HEK293 (cell line): ENCODE measurements around the gene NEK6.

Experiments used
- HOXC10 ChIP-seq: sonication (generic); formaldehyde crosslinking; IDR thresholded peaks from 2 replicates; pipeline ENCODE4 v1.8.1; 2023; ENCODE audit warnings: mild to moderate bottlenecking, missing genetic modification reagents
- KLF7 ChIP-seq: fragments of 450-650 bp; formaldehyde crosslinking; IDR thresholded peaks from 2 replicates; pipeline ENCODE4 v1.5.1; 2016; ENCODE audit warnings: missing biosample characterization, missing genetic modification characterization, borderline replicate concordance
- PATZ1 ChIP-seq: fragments of 450-650 bp; formaldehyde crosslinking; IDR thresholded peaks from 2 replicates; pipeline ENCODE4 v1.5.1; 2016; ENCODE audit warnings: missing biosample characterization, missing genetic modification characterization
- SALL2 ChIP-seq: fragments of 450-650 bp; formaldehyde crosslinking; IDR thresholded peaks from 2 replicates; pipeline ENCODE4 v1.5.0; 2017; ENCODE audit warnings: missing biosample characterization, mild to moderate bottlenecking, missing genetic modification characterization, borderline replicate concordance
- SCRT1 ChIP-seq: fragments of 450-650 bp; formaldehyde crosslinking; IDR thresholded peaks from 2 replicates; pipeline ENCODE4 v1.5.1; 2016; ENCODE audit warnings: missing biosample characterization, missing genetic modification characterization, borderline replicate concordance
- TSHZ1 ChIP-seq: fragments of 450-650 bp; formaldehyde crosslinking; IDR thresholded peaks from 2 replicates; pipeline ENCODE4 v1.5.1; 2016; ENCODE audit warnings: missing biosample characterization, missing genetic modification characterization, borderline replicate concordance
- ZBTB7A ChIP-seq: fragments of 450-650 bp; formaldehyde crosslinking; IDR thresholded peaks from 2 replicates; pipeline ENCODE4 v1.5.1; 2016; ENCODE audit warnings: low read depth, missing biosample characterization, missing genetic modification characterization
- ZEB2 ChIP-seq: fragments of 450-650 bp; formaldehyde crosslinking; IDR thresholded peaks from 2 replicates; pipeline ENCODE4 v1.5.1; 2016; ENCODE audit warnings: missing biosample characterization, missing genetic modification characterization
- ZNF121 ChIP-seq: fragments of 450-650 bp; formaldehyde crosslinking; IDR thresholded peaks from 2 replicates; pipeline ENCODE4 v1.5.1; 2016; ENCODE audit warnings: missing biosample characterization, missing genetic modification characterization
- ZNF2 ChIP-seq: fragments of 450-650 bp; formaldehyde crosslinking; IDR thresholded peaks from 2 replicates; pipeline ENCODE4 v1.5.1; 2016; ENCODE audit warnings: missing biosample characterization, missing genetic modification characterization
- ZNF26 ChIP-seq: fragments of 450-650 bp; formaldehyde crosslinking; IDR thresholded peaks from 2 replicates; pipeline ENCODE4 v1.5.1; 2016; ENCODE audit warnings: missing biosample characterization, missing genetic modification characterization
- ZNF274 ChIP-seq, 2 experiments: fragments of 200-500 bp in 1 of 2; fragments of 450-650 bp in 1 of 2; sonication (Bioruptor generic) in 1 of 2; formaldehyde crosslinking in 1 of 2; IDR thresholded peaks; 2 replicates each; pipeline versions ENCODE4 v1.5.1 to v1.6.1; 2014 to 2016; ENCODE audit warnings: borderline replicate concordance in 1 of 2, inconsistent platforms in 1 of 2, low read length in 1 of 2, missing biosample characterization in 1 of 2, missing genetic modification characterization in 1 of 2
- ZNF292 ChIP-seq: fragments of 450-650 bp; formaldehyde crosslinking; IDR thresholded peaks from 2 replicates; pipeline ENCODE4 v1.5.1; 2016; ENCODE audit warnings: low read depth, missing biosample characterization, missing genetic modification characterization, borderline replicate concordance
- ZNF398 ChIP-seq: fragments of 450-650 bp; formaldehyde crosslinking; IDR thresholded peaks from 2 replicates; pipeline ENCODE4 v1.5.1; 2017; ENCODE audit warnings: missing biosample characterization, missing genetic modification characterization
- ZNF404 ChIP-seq: fragments of 450-650 bp; formaldehyde crosslinking; IDR thresholded peaks from 2 replicates; pipeline ENCODE4 v1.5.1; 2017; ENCODE audit warnings: missing biosample characterization, missing genetic modification characterization
- ZNF488 ChIP-seq: fragments of 450-650 bp; formaldehyde crosslinking; IDR thresholded peaks from 2 replicates; pipeline ENCODE4 v1.5.1; 2016; ENCODE audit warnings: missing biosample characterization, missing genetic modification characterization
- ZNF549 ChIP-seq: fragments of 450-650 bp; IDR thresholded peaks from 2 replicates; pipeline ENCODE4 v1.5.1; 2018; ENCODE audit warnings: missing biosample characterization, missing genetic modification characterization, mild to moderate bottlenecking, inconsistent platforms, moderate library complexity
- ZNF555 ChIP-seq: fragments of 450-650 bp; formaldehyde crosslinking; conservative IDR thresholded peaks from 2 replicates; pipeline ENCODE4 v1.5.1; 2017; ENCODE audit warnings: missing biosample characterization, mild to moderate bottlenecking, missing genetic modification characterization, inconsistent platforms
- ZNF610 ChIP-seq: fragments of 450-650 bp; formaldehyde crosslinking; IDR thresholded peaks from 2 replicates; pipeline ENCODE4 v1.5.1; 2016; ENCODE audit warnings: missing biosample characterization, missing genetic modification characterization, borderline replicate concordance
- ZNF624 ChIP-seq: fragments of 450-650 bp; formaldehyde crosslinking; IDR thresholded peaks from 2 replicates; pipeline ENCODE4 v1.5.1; 2017; ENCODE audit warnings: missing biosample characterization, missing genetic modification characterization
- ZXDB ChIP-seq: fragments of 450-650 bp; formaldehyde crosslinking; IDR thresholded peaks from 2 replicates; pipeline ENCODE4 v1.5.1; 2016; ENCODE audit warnings: missing biosample characterization, missing genetic modification characterization
- TF ChIP-seq, protein P1 (sequence below): fragments of 450-650 bp; formaldehyde crosslinking; IDR thresholded peaks from 2 replicates; pipeline ENCODE4 v1.5.1; 2017; ENCODE audit warnings: missing biosample characterization, missing genetic modification characterization
- TF ChIP-seq, protein P2 (sequence below): fragments of 450-650 bp; formaldehyde crosslinking; IDR thresholded peaks from 2 replicates; pipeline ENCODE4 v1.5.1; 2016; ENCODE audit warnings: missing biosample characterization, missing genetic modification characterization

Gene NEK6

GRCh38 chr9:124342776-124343485 is 85.2 kb downstream of the NEK6 start (continued):
- peak; percentile 75 for TF ChIP-seq PATZ1
- TF ChIP-seq, protein P1, sequence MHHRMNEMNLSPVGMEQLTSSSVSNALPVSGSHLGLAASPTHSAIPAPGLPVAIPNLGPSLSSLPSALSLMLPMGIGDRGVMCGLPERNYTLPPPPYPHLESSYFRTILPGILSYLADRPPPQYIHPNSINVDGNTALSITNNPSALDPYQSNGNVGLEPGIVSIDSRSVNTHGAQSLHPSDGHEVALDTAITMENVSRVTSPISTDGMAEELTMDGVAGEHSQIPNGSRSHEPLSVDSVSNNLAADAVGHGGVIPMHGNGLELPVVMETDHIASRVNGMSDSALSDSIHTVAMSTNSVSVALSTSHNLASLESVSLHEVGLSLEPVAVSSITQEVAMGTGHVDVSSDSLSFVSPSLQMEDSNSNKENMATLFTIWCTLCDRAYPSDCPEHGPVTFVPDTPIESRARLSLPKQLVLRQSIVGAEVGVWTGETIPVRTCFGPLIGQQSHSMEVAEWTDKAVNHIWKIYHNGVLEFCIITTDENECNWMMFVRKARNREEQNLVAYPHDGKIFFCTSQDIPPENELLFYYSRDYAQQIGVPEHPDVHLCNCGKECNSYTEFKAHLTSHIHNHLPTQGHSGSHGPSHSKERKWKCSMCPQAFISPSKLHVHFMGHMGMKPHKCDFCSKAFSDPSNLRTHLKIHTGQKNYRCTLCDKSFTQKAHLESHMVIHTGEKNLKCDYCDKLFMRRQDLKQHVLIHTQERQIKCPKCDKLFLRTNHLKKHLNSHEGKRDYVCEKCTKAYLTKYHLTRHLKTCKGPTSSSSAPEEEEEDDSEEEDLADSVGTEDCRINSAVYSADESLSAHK: no peak
- no peak for TF ChIP-seq HOXC10 (CRISPR knock-in tag)
- TF ChIP-seq ZNF26: no peak
- TF ChIP-seq ZNF292 (tag by site-specific recombination): no peak
- no peak for TF ChIP-seq ZNF404
- TF ChIP-seq KLF7 (tag by site-specific recombination): no peak
- TF ChIP-seq ZNF398 (tag by site-specific recombination): peak; percentile 75
- TF ChIP-seq ZEB2 (tag by site-specific recombination): no peak
- TF ChIP-seq ZNF555: no peak
- TF ChIP-seq ZNF549 (tag by site-specific recombination): no peak
- no peak for TF ChIP-seq ZNF121 (tag by site-specific recombination)
- no peak for TF ChIP-seq ZNF488
- no peak; the same call in 1 of the 2 replicates for TF ChIP-seq ZBTB7A
- 0 out of 2 replicates have a peak, but pooled peaks have one; percentile 22 for TF ChIP-seq ZXDB (tag by site-specific recombination)
- TF ChIP-seq SALL2 (tag by site-specific recombination): no peak
- no peak for TF ChIP-seq ZNF610 (tag by site-specific recombination)
- TF ChIP-seq, protein P2, sequence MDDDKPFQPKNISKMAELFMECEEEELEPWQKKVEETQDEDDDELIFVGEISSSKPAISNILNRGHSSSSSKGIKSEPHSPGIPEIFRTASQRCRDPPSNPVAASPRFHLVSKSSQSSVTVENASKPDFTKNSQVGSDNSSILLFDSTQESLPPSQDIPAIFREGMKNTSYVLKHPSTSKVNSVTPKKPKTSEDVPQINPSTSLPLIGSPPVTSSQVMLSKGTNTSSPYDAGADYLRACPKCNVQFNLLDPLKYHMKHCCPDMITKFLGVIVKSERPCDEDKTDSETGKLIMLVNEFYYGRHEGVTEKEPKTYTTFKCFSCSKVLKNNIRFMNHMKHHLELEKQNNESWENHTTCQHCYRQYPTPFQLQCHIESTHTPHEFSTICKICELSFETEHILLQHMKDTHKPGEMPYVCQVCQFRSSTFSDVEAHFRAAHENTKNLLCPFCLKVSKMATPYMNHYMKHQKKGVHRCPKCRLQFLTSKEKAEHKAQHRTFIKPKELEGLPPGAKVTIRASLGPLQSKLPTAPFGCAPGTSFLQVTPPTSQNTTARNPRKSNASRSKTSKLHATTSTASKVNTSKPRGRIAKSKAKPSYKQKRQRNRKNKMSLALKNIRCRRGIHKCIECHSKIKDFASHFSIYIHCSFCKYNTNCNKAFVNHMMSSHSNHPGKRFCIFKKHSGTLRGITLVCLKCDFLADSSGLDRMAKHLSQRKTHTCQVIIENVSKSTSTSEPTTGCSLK (tag by site-specific recombination): no peak
- TF ChIP-seq ZNF624: no peak
- TF ChIP-seq SCRT1 (tag by site-specific recombination): no peak
- no peak for TF ChIP-seq ZNF274 (IDR thresholded peaks at IDR 0.05; ENCODE audit: low read length)
- no peak for TF ChIP-seq ZNF274 (tag by site-specific recombination; IDR thresholded peaks at IDR 0.05; ENCODE audit: borderline replicate concordance)
- no peak for TF ChIP-seq TSHZ1 (tag by site-specific recombination)
- TF ChIP-seq ZNF2 (tag by site-specific recombination): no peak
